ENCODE data around the gene GSTM2.
"Not testable (repeated sequence)": the region's sequence is repeated elsewhere in the genome, so short reads cannot be mapped to it uniquely, and the experiment has no call there.

Gene GSTM2

GRCh38 chr1:109705411-109705810 is 37.6 kb downstream of the GSTM2 start:
- no peak overlapping the region for H3K4me3 ChIP-seq
- H3K27me3 ChIP-seq: no peaks in the 10 kb centered on the region
- no peaks in the 10 kb centered on the region for H3K4me1 ChIP-seq
- H3K9me3 ChIP-seq (replicated peaks in 1 of 11): peaks cover 49 to 76% (median 58%) of the 10 kb centered on the region in 11 experiments
- no peaks in the 10 kb centered on the region for H4K20me1 ChIP-seq
- no peak overlapping the region for H3K4me2 ChIP-seq
- no peak overlapping the region for H3K27ac ChIP-seq
- no peak overlapping the region for H3K9ac ChIP-seq
- no peak for TF ChIP-seq Cebpa-rat (IDR thresholded peaks at IDR 0.05)
- peaks cover 0 to 12% (median 4%) of the 10 kb centered on the region in 11 experiments; a peak in 5 of 22 replicates for H3K36me3 ChIP-seq

DNA sequence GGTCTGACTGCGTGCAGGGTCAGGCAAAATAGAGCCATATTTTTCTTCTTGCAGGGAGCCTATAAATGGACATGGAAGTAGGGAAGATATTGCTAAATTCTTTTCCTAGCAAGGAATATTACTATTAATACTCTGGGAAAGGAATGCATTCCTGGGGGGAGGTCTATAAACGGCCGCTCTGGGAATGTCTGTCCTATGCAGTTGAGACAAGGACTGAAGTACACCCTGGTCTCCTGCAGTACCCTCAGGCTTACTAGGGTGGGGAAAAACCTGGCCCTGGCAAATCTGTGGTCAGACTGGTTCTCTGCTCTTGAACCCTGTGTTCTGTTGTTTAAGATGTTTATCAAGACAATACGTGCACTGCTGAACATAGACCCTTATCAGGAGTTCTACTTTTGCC is 41.1 kb downstream of the GSTM2 start:
- Histone ChIP-seq H3K9me3 (replicated peaks in 1 of 11) (peaks cover 36 to 73% (median 47%) of the 10 kb centered on the region in 11 experiments), H3K27me3 (peaks cover 9 to 14% (median 13%) of the 10 kb centered on the region in 11 experiments; a peak in 20 of 22 replicates), H3K36me3 (peaks cover 0 to 12% (median 0%) of the 10 kb centered on the region in 11 experiments; a peak in 4 of 22 replicates)
- H3K4me2 ChIP-seq, H3K4me1 ChIP-seq, H3K27ac ChIP-seq, H3K9ac ChIP-seq, H4K20me1 ChIP-seq, H3K4me3 ChIP-seq: not testable (repeated sequence)

DNA sequence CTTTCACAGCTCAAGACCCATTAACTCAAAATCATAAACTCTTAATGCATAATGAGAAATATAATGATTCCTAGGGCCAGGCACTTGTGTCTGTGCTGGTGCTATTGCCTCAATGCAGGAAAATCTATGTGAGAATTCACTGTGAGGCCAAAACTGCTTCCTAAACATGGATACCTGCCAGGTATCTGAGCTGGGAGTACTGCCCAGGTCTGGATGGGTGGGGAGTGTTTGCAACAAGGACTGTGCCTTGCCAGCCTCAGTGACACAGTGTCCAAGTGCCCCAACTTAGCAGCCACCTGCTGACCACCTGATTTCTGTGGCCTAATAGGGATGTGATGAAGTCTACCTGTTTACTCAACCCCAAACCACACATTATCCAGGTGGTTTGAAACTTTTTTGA is 42.0 kb downstream of the GSTM2 start:
- H3K4me1 ChIP-seq, H4K20me1 ChIP-seq, H3K9ac ChIP-seq, H3K4me2 ChIP-seq, H3K4me3 ChIP-seq, H3K27ac ChIP-seq: not testable (repeated sequence)
- Histone ChIP-seq H3K27me3 (peaks cover 9 to 14% (median 13%) of the 10 kb centered on the region in 11 experiments; a peak in 20 of 22 replicates), H3K36me3 (peaks cover 0 to 12% (median 0%) of the 10 kb centered on the region in 11 experiments; a peak in 2 of 22 replicates), H3K9me3 (replicated peaks in 1 of 11) (peaks cover 28 to 64% (median 39%) of the 10 kb centered on the region in 11 experiments)

DNA sequence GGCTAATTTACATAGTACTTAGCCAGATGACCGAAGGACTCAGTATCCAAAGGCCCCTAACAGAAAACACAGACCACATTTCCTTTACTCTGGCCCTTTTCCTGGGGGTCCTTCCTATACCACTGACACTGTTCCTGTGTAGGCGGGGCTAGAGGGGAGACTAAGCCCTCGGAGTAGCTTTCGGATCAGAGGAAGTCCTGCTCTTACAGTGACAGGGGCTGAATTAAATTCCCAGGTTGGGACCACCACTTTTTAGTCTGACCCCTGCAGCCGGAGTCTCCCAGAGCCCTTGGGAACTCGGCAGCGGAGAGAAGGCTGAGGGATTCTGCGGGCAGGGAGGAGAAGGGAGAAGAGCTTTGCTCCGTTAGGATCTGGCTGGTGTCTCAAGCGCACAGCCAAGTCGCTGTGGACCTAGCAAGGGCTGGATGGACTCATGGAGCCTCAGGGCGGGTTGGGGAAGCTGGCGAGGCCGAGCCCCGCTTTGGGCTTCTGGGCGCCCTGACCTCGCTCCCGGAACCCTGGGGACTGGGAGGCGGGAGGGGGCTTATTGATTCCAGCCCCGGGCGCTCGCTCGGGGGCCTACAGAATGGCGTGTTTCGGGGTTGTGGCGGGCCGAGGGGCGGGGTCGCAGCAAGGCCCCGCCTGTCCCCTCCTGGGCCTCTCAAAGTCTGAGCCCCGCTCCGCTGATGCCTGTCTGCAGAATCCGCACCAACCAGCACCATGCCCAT is 43.9 kb downstream of the GSTM2 start, which contains the start of gene GSTM5:
TSS of gene GSTM5 (plus strand) at position 659 of the 728 bp plus-strand sequence. CDS start at position 721, 62 bp downstream.
- H4K20me1 ChIP-seq, H3K4me1 ChIP-seq, H3K9ac ChIP-seq, H3K27ac ChIP-seq: not testable (repeated sequence)
- Histone ChIP-seq H3K36me3 (peaks cover 0 to 12% (median 0%) of the 10 kb centered on the region in 11 experiments; a peak in 2 of 22 replicates), H3K9me3 (replicated peaks in 1 of 11) (peaks cover 27 to 52% (median 35%) of the 10 kb centered on the region in 11 experiments), H3K4me2 (peak within 1 kb of the TSS in 4 of 11 experiments; percentile 5 to 30 (median 20); a peak in 5 of 22 replicates), H3K4me3 (peak within 1 kb of the TSS in 1 of 10 experiments; percentile 29; a peak in 1 of 20 replicates), H3K27me3 (peaks cover 9 to 14% (median 13%) of the 10 kb centered on the region in 11 experiments; a peak in 20 of 22 replicates)

DNA sequence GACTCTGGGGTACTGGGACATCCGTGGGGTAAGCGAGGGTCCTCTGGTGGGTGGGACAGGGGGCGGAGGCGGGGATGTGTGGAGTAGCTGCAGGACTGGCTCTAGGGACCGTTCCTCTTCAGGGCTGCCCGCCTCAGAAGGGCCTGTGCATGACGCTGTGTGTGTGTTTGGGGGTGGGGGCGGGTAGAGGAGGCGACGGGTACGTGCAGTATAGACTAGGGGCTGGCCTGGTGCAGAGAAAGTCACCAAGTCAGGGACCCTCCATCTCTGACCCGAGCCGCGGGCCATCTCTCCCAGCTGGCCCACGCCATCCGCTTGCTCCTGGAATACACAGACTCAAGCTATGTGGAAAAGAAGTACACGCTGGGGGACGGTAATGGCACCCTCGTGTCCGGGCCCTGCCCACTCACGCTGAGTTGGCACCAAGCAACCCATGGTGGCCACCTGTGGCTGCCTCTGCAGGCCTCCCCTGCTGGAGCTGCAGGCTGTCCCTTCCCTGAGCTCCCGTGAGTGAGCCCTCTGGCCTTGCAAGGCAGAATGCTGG is 44.5 kb downstream of the GSTM2 start:
- Histone ChIP-seq H3K4me2 (peak overlapping the region in 4 of 11 experiments; percentile 5 to 30 (median 20); a peak in 4 of 22 replicates), H3K4me3 (no peak overlapping the region; a peak in 1 of 20 replicates), H3K27me3 (peaks cover 9 to 14% (median 13%) of the 10 kb centered on the region in 11 experiments; a peak in 20 of 22 replicates), H4K20me1 (no peaks in the 10 kb centered on the region), H3K36me3 (peaks cover 0 to 12% (median 0%) of the 10 kb centered on the region in 11 experiments; a peak in 2 of 22 replicates), H3K4me1 (no peaks in the 10 kb centered on the region), H3K27ac (no peak overlapping the region), H3K9me3 (replicated peaks in 1 of 11) (peaks cover 27 to 47% (median 33%) of the 10 kb centered on the region in 11 experiments), H3K9ac (no peak overlapping the region)
- TF ChIP-seq Cebpa-rat (IDR thresholded peaks at IDR 0.05): no peak

GRCh38 chr1:109713636-109714035 is 45.8 kb downstream of the GSTM2 start:
- no peak overlapping the region for H3K9ac ChIP-seq
- H4K20me1 ChIP-seq: no peaks in the 10 kb centered on the region
- TF ChIP-seq Cebpa-rat (IDR thresholded peaks at IDR 0.05): no peak
- no peak overlapping the region for H3K4me3 ChIP-seq
- peaks cover 14 to 34% (median 20%) of the 10 kb centered on the region in 11 experiments for H3K9me3 ChIP-seq (replicated peaks in 1 of 11)
- no peak overlapping the region for H3K27ac ChIP-seq
- H3K4me2 ChIP-seq: no peak overlapping the region
- H3K27me3 ChIP-seq: peaks cover 9 to 14% (median 13%) of the 10 kb centered on the region in 11 experiments; a peak in 20 of 22 replicates
- 0 out of 22 replicates have a peak, but pooled peaks cover 0 to 6% (median 0%) of the 10 kb centered on the region in 11 experiments for H3K36me3 ChIP-seq
- no peaks in the 10 kb centered on the region; a peak in 1 of 20 replicates for H3K4me1 ChIP-seq

- peaks cover 9 to 14% (median 13%) of the 10 kb centered on the region in 11 experiments; a peak in 20 of 22 replicates for H3K27me3 ChIP-seq
- no peaks in the 10 kb centered on the region for H3K36me3 ChIP-seq
- no peak overlapping the region for H3K9ac ChIP-seq
- no peak overlapping the region for H3K4me3 ChIP-seq
- TF ChIP-seq Cebpa-rat (IDR thresholded peaks at IDR 0.05): no peak
- H3K9me3 ChIP-seq (replicated peaks in 1 of 11): peaks cover 2 to 23% (median 8%) of the 10 kb centered on the region in 11 experiments; a peak in 21 of 22 replicates
- peaks cover 0 to 12% (median 2%) of the 10 kb centered on the region in 10 experiments; a peak in 8 of 20 replicates for H3K4me1 ChIP-seq
- H3K27ac ChIP-seq: no peak overlapping the region
- H3K4me2 ChIP-seq: no peak overlapping the region
- H4K20me1 ChIP-seq: no peaks in the 10 kb centered on the region
Measured at GRCh38 chr1:109714661-109715372, 47.0 kb downstream of the GSTM2 start.

DNA sequence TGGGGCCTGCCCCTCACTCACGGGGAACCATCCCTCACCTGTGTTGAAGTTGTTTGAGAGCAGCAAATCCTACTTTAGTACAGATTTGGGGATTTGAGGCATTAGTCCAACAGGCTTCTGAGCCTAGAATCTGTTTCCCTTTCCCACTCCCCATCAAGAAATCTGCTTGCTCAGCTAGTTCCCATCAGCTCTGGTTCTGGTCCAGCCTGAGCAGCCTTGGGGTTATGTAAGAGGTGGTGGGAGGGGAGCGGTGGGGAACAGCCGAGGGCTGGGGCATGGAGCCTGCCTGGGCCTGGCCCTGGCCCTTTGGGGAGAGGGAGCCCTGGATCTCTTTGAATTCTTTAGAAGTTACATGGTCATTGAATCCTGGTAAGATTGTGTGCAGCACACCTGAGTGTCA is 48.3 kb downstream of the GSTM2 start:
- Histone ChIP-seq H3K4me3 (no peak overlapping the region), H3K4me1 (peaks cover 0 to 13% (median 2%) of the 10 kb centered on the region in 10 experiments; a peak in 8 of 20 replicates), H3K36me3 (no peaks in the 10 kb centered on the region), H3K9me3 (replicated peaks in 1 of 11) (peaks cover 0 to 10% (median 6%) of the 10 kb centered on the region in 11 experiments; a peak in 7 of 22 replicates), H3K27me3 (peaks cover 9 to 14% (median 13%) of the 10 kb centered on the region in 11 experiments; a peak in 20 of 22 replicates), H4K20me1 (no peaks in the 10 kb centered on the region), H3K27ac (no peak overlapping the region), H3K4me2 (no peak overlapping the region), H3K9ac (no peak overlapping the region)
- TF ChIP-seq Cebpa-rat (IDR thresholded peaks at IDR 0.05): no peak

All from BLaER1 treated with 17β-estradiol and CSF1 and Interleukin-3, amounts not matched to agents 10 nM and 100 nM (cell line).